Panc1 (cell line): ENCODE results near the gene SLC39A2. TPM values are rescaled to one million over a fixed set of nuclear protein-coding genes. Genes with fewer than 3 reads are reported as not detected.
"Not testable (repeated sequence)": the region's sequence is repeated elsewhere in the genome, so short reads cannot be mapped to it uniquely, and the experiment has no call there.

Experiments
- ATAC-seq: fragments of 200-7000 bp; cut with Tn5 transposase; 2 replicates; pipeline ENCODE4 v1.9.1; 2020; ENCODE audit warnings: mild to moderate bottlenecking, moderate library complexity
- Bru-seq: library from RNA; stranded (reverse); fragments of 400-500 nt; gene quantifications from one replicate; lab custom pipeline; 2021; lab: Mats Ljungman, UMichigan
- BruChase-seq, 2 experiments: library from RNA; stranded (reverse); fragments of 400-500 nt; gene quantifications; one replicate each; lab custom pipeline; 2021; lab: Mats Ljungman, UMichigan
- BruUV-seq: library from RNA; stranded (reverse); fragments of 400-500 nt; replicated peaks from 2 replicates; lab custom pipeline; 2021; lab: Mats Ljungman, UMichigan
- CTCF ChIA-PET: fragments of 300-600 bp; sonication (Branson Sonifier 250); formaldehyde crosslinking; loops from one replicate; lab custom pipeline; 2022; ENCODE audit warnings: antibody characterized with exemption; lab: Charles Lee
- POLR2A ChIA-PET: fragments of 300-600 bp; sonication (Branson Sonifier 250); formaldehyde crosslinking; loops from one replicate; lab custom pipeline; 2022; ENCODE audit warnings: antibody characterized with exemption; lab: Charles Lee
- DNase-seq: peaks from one replicate; pipeline ENCODE4 v3.0.0-alpha.2; 2010; ENCODE audit warnings: low read depth, low spot score
- H3K27ac ChIP-seq: 2 replicates; pipeline ENCODE4 v1.5.1; 2011; ENCODE audit warnings: mild to moderate bottlenecking, low read length, inconsistent platforms
- H3K27me3 ChIP-seq: fragments of 200-500 bp; sonication (Bioruptor generic); 2 replicates; pipeline ENCODE4 v1.6.0; 2014; ENCODE audit warnings: low read length, inconsistent platforms; ENCODE audit not compliant: control insufficient read depth, insufficient read depth
- H3K36me3 ChIP-seq: fragments of 200-500 bp; sonication (Bioruptor generic); 2 replicates; pipeline ENCODE4 v1.5.1; 2014; ENCODE audit warnings: inconsistent platforms, mild to moderate bottlenecking, low read length, moderate library complexity; ENCODE audit not compliant: control insufficient read depth, insufficient read depth
- H3K4me1 ChIP-seq: 2 replicates; pipeline ENCODE4 v1.5.1; 2011; ENCODE audit warnings: inconsistent platforms, mild to moderate bottlenecking, low read length, moderate library complexity; ENCODE audit not compliant: control insufficient read depth, insufficient read depth
- H3K4me3 ChIP-seq, 2 experiments: 2 replicates each; pipeline ENCODE4 v1.5.1; 2011 to 2012; ENCODE audit warnings: low read depth in 2 of 2, low read length in 2 of 2, mild to moderate bottlenecking in 2 of 2, inconsistent platforms in 1 of 2, moderate library complexity in 1 of 2
- H3K9me3 ChIP-seq: fragments of 200-500 bp; sonication (Bioruptor generic); 2 replicates; pipeline ENCODE4 v1.5.1; 2014; ENCODE audit warnings: low read depth, mild to moderate bottlenecking, inconsistent platforms, low read length, moderate library complexity; ENCODE audit not compliant: control insufficient read depth, insufficient read depth
- CTCF ChIP-seq: fragments of 450-650 bp; IDR thresholded peaks from 2 replicates; pipeline ENCODE4 v1.5.1; 2017; ENCODE audit warnings: mild to moderate bottlenecking
- POLR2AphosphoS5 ChIP-seq: IDR thresholded peaks from 2 replicates; pipeline ENCODE4 v1.6.1; 2012; ENCODE audit warnings: mild to moderate bottlenecking, low read depth, low read length, moderate library complexity
- REST ChIP-seq, 2 experiments: IDR thresholded peaks; 2 replicates each; pipeline ENCODE4 v1.6.1; 2011 to 2012; ENCODE audit warnings: low read depth in 2 of 2, control low read depth in 1 of 2, low read length in 1 of 2, mild to moderate bottlenecking in 1 of 2, moderate library complexity in 1 of 2; ENCODE audit not compliant: insufficient read depth in 1 of 2
- SIN3A ChIP-seq: IDR thresholded peaks from 2 replicates; pipeline ENCODE4 v1.6.1; 2012; ENCODE audit warnings: low read depth, mild to moderate bottlenecking, low read length, moderate library complexity, borderline replicate concordance; ENCODE audit not compliant: insufficient read depth
- TCF7L2 ChIP-seq: IDR thresholded peaks from 2 replicates; pipeline ENCODE4 v1.6.1; 2011; ENCODE audit warnings: mild to moderate bottlenecking, low read depth, low read length, inconsistent platforms
- in situ Hi-C: cut with HindIII; loops from 2 replicates; pipeline ENCODE4 v1.10.0; 2016; ENCODE audit warnings: low sequenced_read_pairs, low pct_unique_long_range_greater_than_20kb
- intact Hi-C: fragments of 100-400 bp; cut with micrococcal nuclease; formaldehyde crosslinking; loops from one replicate; pipeline ENCODE4 v1.10.0; 2022; ENCODE audit not compliant: unreplicated experiment
- long read RNA-seq: library from polyadenylated mRNA; unstranded; transcript quantifications from one replicate; pipeline ENCODE4 v2.0.0, GENCODE V29; 2021; ENCODE audit not compliant: unreplicated experiment
- polyA plus RNA-seq: library from polyadenylated mRNA; unstranded; fragments of >200 nt; gene quantifications from one replicate; pipeline ENCODE4 v1.2.1, GENCODE V29; 2012; ENCODE audit warnings: missing spikeins; ENCODE audit not compliant: insufficient read length
- total RNA-seq: library from RNA; stranded (reverse); gene quantifications from one replicate; pipeline ENCODE4 v1.2.1, GENCODE V29; 2021; ENCODE audit not compliant: unreplicated experiment

The SLC39A2 gene
- total RNA-seq: not detected
- polyA plus RNA-seq: not detected
- percentile 22 among the genes with signal in this experiment for Bru-seq, nascent RNA
- percentile 32 among the genes with signal in this experiment for BruChase-seq, experiment 1, labeled RNA remaining after a 2-hour chase
- not detected for BruChase-seq, experiment 2, labeled RNA remaining after a 6-hour chase
- long read RNA-seq: 0 reads

GRCh38 chr14:20998674-20999366 is at the start of gene SLC39A2:
TSS of gene SLC39A2 (plus strand) at chr14:20999293. CDS start at chr14:20999447, 154 bp downstream.
- Histone ChIP-seq H3K27ac (no peak within 1 kb of the TSS), H3K36me3 (no peaks in the 10 kb centered on the region; the same call in 1 of the 2 replicates), H3K4me1 (no peaks in the 10 kb centered on the region), H3K27me3 (no peaks in the 10 kb centered on the region), H3K4me3 (no peak within 1 kb of the TSS), H3K9me3 (no peaks in the 10 kb centered on the region)
- POLR2A ChIA-PET: no interaction called here
- CTCF ChIA-PET: no interaction called here
- no peak; the same call in 1 of the 2 replicates for ATAC-seq
- intact Hi-C loops: no loop called here
- no TSS peak for BruUV-seq
- in situ Hi-C loops: no loop called here
- TF ChIP-seq TCF7L2 (no peak), POLR2AphosphoS5 (no peak), SIN3A (no peak), REST (IDR thresholded peaks at IDR 0.05; ENCODE audit: insufficient read depth in 1 of 2, low read depth in 2 of 2, low read length in 1 of 2) (no peak), CTCF (no peak)
- DNase-seq: no peak

GRCh38 chr14:20954736-20955537 is 44.2 kb upstream of the SLC39A2 start, which contains the start of gene RNASE2:
TSS of gene RNASE2 (plus strand) at chr14:20955487. CDS start at chr14:20955772, 285 bp downstream.
- H3K27ac ChIP-seq, CTCF ChIA-PET, H3K4me1 ChIP-seq, in situ Hi-C loops, ATAC-seq, H3K4me3 ChIP-seq, intact Hi-C loops, DNase-seq, H3K9me3 ChIP-seq, H3K36me3 ChIP-seq, BruUV-seq, POLR2A ChIA-PET, H3K27me3 ChIP-seq: not testable (repeated sequence)

GRCh38 chr14:20955538-20955873 is 43.6 kb upstream of the SLC39A2 start:
- ATAC-seq, in situ Hi-C loops, H3K4me1 ChIP-seq, H3K9me3 ChIP-seq, CTCF ChIA-PET, POLR2A ChIA-PET, intact Hi-C loops, DNase-seq, H3K36me3 ChIP-seq, BruUV-seq, H3K27me3 ChIP-seq, H3K4me3 ChIP-seq, H3K27ac ChIP-seq: not testable (repeated sequence)
